DND-41 (cell line): ENCODE data around the gene MBOAT7.

ENCODE experiments used
- ATAC-seq: fragments of 200-7000 bp; cut with Tn5 transposase; 3 replicates; pipeline ENCODE4 v1.9.1; 2021; ENCODE audit warnings: low read depth; ENCODE audit not compliant: insufficient read depth
- DNase-seq: peaks from one replicate; pipeline ENCODE4 v3.0.0-alpha.2; 2020
- H2AFZ ChIP-seq: 2 replicates; pipeline ENCODE4 v1.6.0; 2012; ENCODE audit warnings: low read depth, low read length
- H3K27ac ChIP-seq: 2 replicates; pipeline ENCODE4 v1.5.1; 2012; ENCODE audit warnings: low read length, inconsistent platforms
- H3K27me3 ChIP-seq: fragments of 200-600 bp; sonication (generic); 2 replicates; pipeline ENCODE4 v1.6.0; 2012; ENCODE audit warnings: low read length, mild to moderate bottlenecking, inconsistent platforms; ENCODE audit not compliant: insufficient read depth, poor library complexity
- H3K36me3 ChIP-seq: 2 replicates; pipeline ENCODE4 v1.5.1; 2012; ENCODE audit warnings: low read length, inconsistent platforms; ENCODE audit not compliant: insufficient read depth
- H3K4me1 ChIP-seq: 2 replicates; pipeline ENCODE4 v1.5.1; 2012; ENCODE audit warnings: mild to moderate bottlenecking, low read length; ENCODE audit not compliant: insufficient read depth
- H3K4me2 ChIP-seq: 2 replicates; pipeline ENCODE4 v1.6.0; 2012; ENCODE audit warnings: mild to moderate bottlenecking, moderate library complexity, low read length, inconsistent platforms; ENCODE audit not compliant: insufficient read depth
- H3K4me3 ChIP-seq, 2 experiments: fragments of 200-600 bp in 1 of 2; shearing (Covaris generic) in 1 of 2; 2 replicates each; pipeline ENCODE4 v1.5.1; 2012 to 2016; ENCODE audit warnings: inconsistent platforms in 2 of 2, low read length in 2 of 2, mild to moderate bottlenecking in 2 of 2, low read depth in 1 of 2, moderate library complexity in 1 of 2
- H3K79me2 ChIP-seq: 2 replicates; pipeline ENCODE4 v1.6.0; 2012; ENCODE audit warnings: low read length, inconsistent platforms; ENCODE audit not compliant: insufficient read depth
- H3K9ac ChIP-seq: 2 replicates; pipeline ENCODE4 v1.6.0; 2012; ENCODE audit warnings: low read depth, mild to moderate bottlenecking, inconsistent platforms, low read length, moderate library complexity
- H3K9me3 ChIP-seq: 2 replicates; pipeline ENCODE4 v1.5.1; 2012; ENCODE audit warnings: low read length, moderate library complexity, mild to moderate bottlenecking, inconsistent platforms; ENCODE audit not compliant: insufficient read depth, severe bottlenecking
- H4K20me1 ChIP-seq: 2 replicates; pipeline ENCODE4 v1.6.0; 2012; ENCODE audit warnings: low read length; ENCODE audit not compliant: insufficient read depth
- EZH2 ChIP-seq: IDR thresholded peaks from 3 replicates; pipeline ENCODE4 v1.6.1; 2012; ENCODE audit warnings: borderline replicate concordance, low read depth, mild to moderate bottlenecking, moderate library complexity, low read length, inconsistent platforms; ENCODE audit not compliant: severe bottlenecking
- TF ChIP-seq, protein P1 (sequence below): IDR thresholded peaks from 2 replicates; pipeline ENCODE4 v1.5.1; 2012; ENCODE audit warnings: borderline replicate concordance, low read length, moderate library complexity, mild to moderate bottlenecking; ENCODE audit not compliant: poor library complexity, severe bottlenecking; ENCODE audit errors: extremely low read depth

Gene MBOAT7

DNA sequence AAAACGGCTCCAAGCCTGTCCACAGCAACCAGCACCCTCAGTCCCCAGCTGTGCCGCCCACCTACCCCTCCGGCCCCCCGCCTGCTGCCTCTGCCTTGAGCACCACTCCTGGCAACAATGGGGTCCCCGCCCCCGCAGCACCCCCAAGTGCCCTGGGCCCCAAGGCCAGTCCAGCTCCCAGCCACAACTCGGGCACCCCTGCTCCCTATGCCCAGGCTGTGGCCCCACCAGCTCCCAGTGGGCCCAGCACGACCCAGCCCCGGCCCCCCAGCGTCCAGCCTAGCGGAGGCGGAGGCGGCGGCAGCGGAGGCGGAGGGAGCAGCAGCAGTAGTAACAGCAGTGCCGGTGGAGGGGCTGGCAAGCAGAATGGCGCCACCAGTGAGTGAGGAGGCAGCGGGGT is 41.2 kb downstream of the MBOAT7 start:
- Histone ChIP-seq H3K36me3 (peaks cover 98% of the 10 kb centered on the region), H3K9me3 (no peaks in the 10 kb centered on the region), H3K27ac (no peak overlapping the region), H4K20me1 (peaks cover 49% of the 10 kb centered on the region), H3K4me1 (no peaks in the 10 kb centered on the region), H3K79me2 (peaks cover 5% of the 10 kb centered on the region; the same call in 1 of the 2 replicates), H3K9ac (no peak overlapping the region), H2AFZ (no peak overlapping the region), H3K4me2 (no peak overlapping the region), H3K27me3 (no peaks in the 10 kb centered on the region), H3K4me3 (no peak overlapping the region)
- DNase-seq (no peak), ATAC-seq (no peak)
- TF ChIP-seq, protein P1, sequence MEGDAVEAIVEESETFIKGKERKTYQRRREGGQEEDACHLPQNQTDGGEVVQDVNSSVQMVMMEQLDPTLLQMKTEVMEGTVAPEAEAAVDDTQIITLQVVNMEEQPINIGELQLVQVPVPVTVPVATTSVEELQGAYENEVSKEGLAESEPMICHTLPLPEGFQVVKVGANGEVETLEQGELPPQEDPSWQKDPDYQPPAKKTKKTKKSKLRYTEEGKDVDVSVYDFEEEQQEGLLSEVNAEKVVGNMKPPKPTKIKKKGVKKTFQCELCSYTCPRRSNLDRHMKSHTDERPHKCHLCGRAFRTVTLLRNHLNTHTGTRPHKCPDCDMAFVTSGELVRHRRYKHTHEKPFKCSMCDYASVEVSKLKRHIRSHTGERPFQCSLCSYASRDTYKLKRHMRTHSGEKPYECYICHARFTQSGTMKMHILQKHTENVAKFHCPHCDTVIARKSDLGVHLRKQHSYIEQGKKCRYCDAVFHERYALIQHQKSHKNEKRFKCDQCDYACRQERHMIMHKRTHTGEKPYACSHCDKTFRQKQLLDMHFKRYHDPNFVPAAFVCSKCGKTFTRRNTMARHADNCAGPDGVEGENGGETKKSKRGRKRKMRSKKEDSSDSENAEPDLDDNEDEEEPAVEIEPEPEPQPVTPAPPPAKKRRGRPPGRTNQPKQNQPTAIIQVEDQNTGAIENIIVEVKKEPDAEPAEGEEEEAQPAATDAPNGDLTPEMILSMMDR: no peak
- TF ChIP-seq EZH2: no peak

- Histone ChIP-seq H3K4me3 (no peak overlapping the region), H3K36me3 (peaks cover 98% of the 10 kb centered on the region), H3K27me3 (no peaks in the 10 kb centered on the region), H3K4me2 (no peak overlapping the region), H3K79me2 (peaks cover 8% of the 10 kb centered on the region), H2AFZ (no peak overlapping the region), H3K27ac (no peak overlapping the region), H3K9me3 (no peaks in the 10 kb centered on the region), H3K9ac (no peak overlapping the region), H4K20me1 (peaks cover 50% of the 10 kb centered on the region), H3K4me1 (no peaks in the 10 kb centered on the region)
- DNase-seq (no peak), ATAC-seq (no peak)
- TF ChIP-seq, protein P1: no peak
- TF ChIP-seq EZH2: no peak
These were observed 41.7 kb downstream of the MBOAT7 start for GRCh38 chr19:54147676-54148075.

GRCh38 chr19:54145541-54146158 is 43.7 kb downstream of the MBOAT7 start:
- Histone ChIP-seq H3K4me1 (peaks cover 4% of the 10 kb centered on the region), H3K4me3 (no peak overlapping the region), H3K9ac (no peak overlapping the region), H3K36me3 (peaks cover 100% of the 10 kb centered on the region), H3K9me3 (no peaks in the 10 kb centered on the region), H3K79me2 (peaks cover 28% of the 10 kb centered on the region), H3K27ac (no peak overlapping the region), H2AFZ (no peak overlapping the region), H3K4me2 (no peak overlapping the region), H3K27me3 (no peaks in the 10 kb centered on the region), H4K20me1 (peaks cover 60% of the 10 kb centered on the region)
- TF ChIP-seq EZH2: no peak
- TF ChIP-seq, protein P1: no peak
- DNase-seq (no peak), ATAC-seq (no peak)
